GM21381 (cell line): ENCODE measurements around the gene SMYD1.

Source experiments
- ATAC-seq: cut with Tn5 transposase; IDR thresholded peaks from one replicate; pipeline ENCODE4 v1.9.1; 2021; ENCODE audit warnings: mild to moderate bottlenecking, moderate library complexity; ENCODE audit not compliant: unreplicated experiment

SMYD1 gene

GRCh38 chr2:88086401-88086800, 18.8 kb downstream of the SMYD1 start:
- no peak for ATAC-seq

GRCh38 chr2:88087073-88087472, 19.4 kb downstream of the SMYD1 start:
- ATAC-seq, result no peak

DNA sequence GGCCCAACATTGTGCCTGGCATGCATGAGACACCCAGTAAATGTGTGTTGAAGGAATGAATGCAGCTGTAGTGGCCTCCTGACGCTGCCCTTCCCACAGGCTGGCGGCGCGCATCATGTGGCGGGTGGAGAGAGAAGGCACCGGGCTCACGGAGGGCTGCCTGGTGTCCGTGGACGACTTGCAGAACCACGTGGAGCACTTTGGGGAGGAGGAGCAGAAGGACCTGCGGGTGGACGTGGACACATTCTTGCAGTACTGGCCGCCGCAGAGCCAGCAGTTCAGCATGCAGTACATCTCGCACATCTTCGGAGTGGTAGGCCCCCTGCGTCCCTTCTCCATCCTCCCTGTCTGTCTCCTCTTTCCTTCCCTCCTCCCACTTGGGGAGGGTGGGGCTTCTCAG, 20.1 kb downstream of the SMYD1 start:
- ATAC-seq, result no peak

DNA sequence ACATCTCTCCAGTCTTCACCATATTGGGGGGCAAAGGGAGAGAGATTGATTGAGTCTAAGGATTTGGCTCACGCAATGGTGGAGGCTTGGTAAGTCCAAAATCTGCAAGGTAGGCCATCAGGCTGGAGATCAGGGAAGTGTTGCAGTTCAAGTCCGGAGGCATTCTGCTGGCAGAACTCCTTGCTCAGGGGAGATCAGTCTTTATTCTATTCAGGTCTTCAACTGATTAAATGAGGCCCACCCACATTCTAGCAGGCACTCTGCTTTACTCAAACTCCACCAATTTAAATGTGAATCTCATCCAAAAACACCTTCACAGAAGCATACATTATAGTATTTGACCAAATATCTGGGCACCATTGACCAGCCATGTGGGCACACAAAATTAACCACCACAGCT, 21.4 kb downstream of the SMYD1 start:
- no peak for ATAC-seq

DNA sequence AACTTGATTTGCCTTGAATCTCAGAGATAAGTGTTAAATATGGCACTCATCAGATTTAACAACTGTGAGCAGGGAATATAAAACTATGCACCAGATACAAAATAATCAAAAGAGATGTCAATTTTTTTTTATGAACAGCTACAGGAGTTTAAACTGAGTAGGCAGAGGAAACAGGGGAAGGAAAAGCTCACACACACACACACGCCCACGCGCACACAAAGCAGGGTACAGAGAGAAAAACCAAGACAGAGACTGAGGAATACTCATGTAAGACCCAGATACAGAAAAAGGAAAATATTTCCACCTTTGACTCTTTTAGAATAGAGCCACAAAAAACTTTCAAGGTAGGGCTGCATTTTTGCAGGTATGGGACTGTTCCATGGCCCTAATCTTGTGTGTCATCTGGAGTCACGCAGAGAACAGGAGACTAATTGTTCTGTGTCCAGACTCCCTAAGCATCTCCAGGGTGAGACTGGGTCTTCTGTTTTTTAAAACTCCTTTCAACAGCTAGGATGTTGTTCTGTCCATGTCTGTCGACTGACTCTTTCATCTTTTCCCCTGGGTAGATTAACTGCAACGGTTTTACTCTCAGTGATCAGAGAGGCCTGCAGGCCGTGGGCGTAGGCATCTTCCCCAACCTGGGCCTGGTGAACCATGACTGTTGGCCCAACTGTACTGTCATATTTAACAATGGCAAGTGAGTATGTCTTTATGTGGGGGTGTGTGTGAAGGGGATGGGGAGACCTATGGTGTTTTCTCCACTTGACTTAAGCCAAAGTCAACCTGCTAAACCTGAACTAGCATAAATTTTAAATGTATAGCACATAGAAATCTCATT, 23.0 kb downstream of the SMYD1 start:
- no peak for ATAC-seq

GRCh38 chr2:88091943-88092342, 24.3 kb downstream of the SMYD1 start:
- no peak for ATAC-seq

DNA sequence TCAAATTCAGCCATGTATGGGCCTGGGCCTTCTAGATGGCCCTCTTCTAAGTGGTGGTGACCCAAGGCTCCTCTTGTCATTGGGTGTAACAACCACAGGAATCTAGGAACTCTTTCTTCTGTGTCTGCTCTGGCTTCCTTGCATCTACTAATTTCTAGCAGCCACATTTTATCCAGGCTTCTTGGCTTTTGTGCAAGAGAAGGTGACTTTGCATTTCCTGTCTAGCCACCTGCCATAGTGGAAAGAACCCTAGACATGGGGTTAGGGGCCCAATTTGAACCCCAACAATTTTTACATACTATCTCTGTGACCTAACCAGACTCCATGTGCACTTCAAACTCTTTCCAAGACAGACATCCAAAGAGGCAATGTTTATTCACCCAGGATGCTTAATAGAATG, 25.1 kb downstream of the SMYD1 start:
- ATAC-seq, result no peak

- no peak for ATAC-seq
These were observed 27.4 kb downstream of the SMYD1 start for GRCh38 chr2:88095022-88095421.

GRCh38 chr2:88096708-88097107, 29.1 kb downstream of the SMYD1 start:
- ATAC-seq, result no peak

DNA sequence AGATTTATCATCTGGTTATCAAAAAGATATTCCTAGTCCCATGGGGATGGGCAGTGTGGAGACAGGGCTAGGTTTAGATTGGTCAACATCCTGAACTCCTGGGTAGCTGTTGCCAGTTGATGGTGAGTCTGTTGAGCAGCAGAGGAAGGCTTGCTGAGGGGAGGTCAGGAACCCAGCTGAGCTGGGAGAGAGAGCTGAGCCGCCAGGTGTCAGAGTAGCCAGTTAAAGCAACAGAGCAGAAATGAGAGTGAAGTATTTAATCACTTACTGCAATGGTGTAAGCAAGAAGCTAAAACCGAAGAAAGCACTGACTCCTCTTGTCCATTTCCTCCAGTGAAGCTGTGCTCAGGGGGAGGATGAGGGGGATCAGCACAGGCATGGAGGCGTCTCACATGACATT, 29.6 kb downstream of the SMYD1 start:
- no peak for ATAC-seq

DNA sequence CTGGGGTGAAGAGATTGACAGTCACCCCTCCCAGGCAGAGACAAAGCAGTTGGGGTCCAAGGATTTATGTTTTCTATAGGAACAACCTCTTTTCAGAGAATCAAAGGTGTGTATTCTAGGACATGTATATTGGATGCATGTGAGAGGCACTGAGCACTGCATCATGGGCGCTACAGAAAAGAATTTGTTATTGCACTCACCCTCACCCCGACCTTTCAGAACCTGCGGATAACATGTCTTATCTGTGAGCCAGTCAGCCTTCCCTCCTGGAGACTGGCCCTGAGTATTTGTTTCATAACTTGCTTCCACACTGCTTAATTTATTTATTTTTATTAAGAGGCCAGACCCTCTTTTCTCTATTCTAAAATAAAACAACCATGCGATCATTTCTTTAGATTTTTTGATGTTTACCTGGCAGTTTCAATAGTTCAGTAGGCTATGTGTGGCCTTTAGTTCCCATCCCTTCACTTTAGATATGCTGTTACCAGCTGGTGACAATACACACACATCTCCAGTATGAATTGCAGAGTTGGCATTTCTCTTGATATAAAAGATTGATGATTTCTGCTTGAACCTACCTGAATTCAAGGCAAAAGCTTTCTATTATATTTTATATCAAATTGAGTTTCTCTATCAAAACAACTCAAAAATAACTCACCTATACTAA, 30.4 kb downstream of the SMYD1 start:
- ATAC-seq, result no peak

DNA sequence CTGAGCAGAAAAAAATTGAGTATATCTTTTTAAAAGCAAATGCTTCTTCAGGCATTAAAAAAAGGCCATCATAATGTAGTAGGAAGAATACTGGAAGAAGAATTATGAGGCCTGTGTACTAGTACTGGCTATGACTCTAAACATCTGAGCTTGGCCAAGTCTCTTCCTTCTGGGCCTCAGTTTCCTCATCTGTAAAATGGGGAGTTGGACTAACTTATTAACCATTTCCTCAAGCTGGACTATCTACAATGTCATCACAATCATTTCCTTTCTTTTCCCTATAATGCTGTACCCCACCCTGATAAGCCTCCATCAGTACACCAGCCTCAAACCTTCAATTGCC, 30.9 kb downstream of the SMYD1 start:
- no peak for ATAC-seq

DNA sequence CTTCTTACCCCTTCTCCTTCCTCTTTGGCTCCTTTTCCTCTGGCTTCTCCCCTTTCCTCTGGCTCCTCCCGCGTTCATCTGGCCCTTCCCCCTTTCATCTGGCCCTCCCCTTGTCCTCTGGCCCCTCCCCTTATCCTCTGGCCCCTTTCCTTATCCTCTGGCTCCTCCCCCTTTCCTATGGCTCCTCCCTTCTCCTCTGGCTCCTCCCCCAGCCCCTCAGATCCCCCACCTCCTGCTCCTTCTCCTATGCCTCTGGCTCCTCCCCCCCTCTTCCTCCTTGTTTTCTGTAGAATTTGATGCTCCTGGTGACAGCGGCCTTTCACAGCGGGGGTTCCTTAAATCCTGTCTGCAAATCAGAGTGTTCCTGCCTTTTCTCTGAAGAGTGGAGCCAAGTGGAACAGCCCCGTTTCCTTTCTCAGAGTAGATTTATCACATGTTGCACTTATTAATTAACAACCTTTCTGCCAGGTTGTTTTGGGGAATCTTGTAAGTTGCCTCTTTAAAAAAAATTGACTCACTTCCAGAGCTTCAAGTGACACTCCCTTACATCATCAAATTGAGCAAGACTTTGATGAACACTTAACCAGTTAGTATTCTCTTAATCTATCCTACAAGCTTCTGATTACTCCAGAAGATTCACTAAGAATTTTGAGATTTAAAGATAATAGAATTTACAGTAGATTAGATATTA, 32.3 kb downstream of the SMYD1 start:
- ATAC-seq, result no peak

DNA sequence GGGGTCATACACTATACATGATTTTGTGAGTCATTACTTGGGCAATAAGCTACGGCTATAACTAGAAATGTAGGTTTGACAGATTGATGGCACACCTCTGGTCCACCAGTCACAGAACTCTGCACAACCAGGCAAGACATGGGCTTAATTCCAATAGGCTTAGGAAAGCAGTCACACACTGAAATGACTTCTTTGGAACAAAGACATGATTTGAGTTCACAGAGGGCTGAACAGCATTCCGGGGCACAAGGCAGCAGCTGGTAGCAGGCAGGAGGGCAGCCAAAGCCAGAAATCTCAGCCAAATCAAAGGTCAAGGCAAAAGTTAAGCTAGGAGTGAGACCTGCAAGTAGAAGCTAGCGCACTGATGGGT, 32.8 kb downstream of the SMYD1 start:
- ATAC-seq, result no peak

DNA sequence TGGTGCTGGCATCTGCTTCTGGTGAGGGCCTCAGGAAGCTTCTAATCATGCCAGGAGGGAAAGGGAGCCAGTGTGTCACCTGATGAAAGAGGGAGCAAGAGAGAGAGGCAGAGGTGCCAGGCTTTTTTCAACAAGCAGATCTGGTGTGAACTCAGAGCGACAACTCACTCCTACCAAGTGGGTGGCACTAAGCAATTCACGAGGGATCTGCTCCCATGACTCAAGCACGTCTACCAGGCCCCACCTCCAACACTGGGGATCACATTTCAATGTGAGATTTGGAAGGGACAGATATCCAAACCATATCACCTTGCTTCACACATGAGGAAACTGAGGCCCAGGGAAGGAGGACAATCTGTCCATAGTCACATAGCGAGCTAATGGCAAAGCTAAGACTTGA, 41.2 kb downstream of the SMYD1 start:
- no peak for ATAC-seq

- no peak for ATAC-seq
These were observed 43.2 kb downstream of the SMYD1 start for GRCh38 chr2:88110830-88111229.

- no peak for ATAC-seq
These were observed 45.4 kb downstream of the SMYD1 start for GRCh38 chr2:88113069-88113468.

GRCh38 chr2:88114889-88115288, 47.3 kb downstream of the SMYD1 start:
- no peak for ATAC-seq

- ATAC-seq, result no peak
These were observed 48.3 kb downstream of the SMYD1 start for GRCh38 chr2:88115825-88116518.

GRCh38 chr2:88116669-88117432, 49.2 kb downstream of the SMYD1 start:
- no peak for ATAC-seq

GRCh38 chr2:88117973-88118372, 50.3 kb downstream of the SMYD1 start:
- ATAC-seq, result no peak
